Stimulated activated effector memory CD8-positive, alpha-beta T cell treated with anti-CD3 and anti-CD28 coated beads, Interleukin-12 subunit alpha, Interleukin-12 subunit beta, amount 100 ng/mL, for 72 hours (primary cell): ENCODE data around the gene SCO1.
"Not testable (repeated sequence)": the region's sequence is repeated elsewhere in the genome, so short reads cannot be mapped to it uniquely, and the experiment has no call there.

Experiments used
- ATAC-seq: fragments of 150-1000 bp; cut with Tn5 transposase; 2 replicates; pipeline ENCODE4 v1.10.0; 2021
- DNase-seq, 2 donors: peaks; one replicate each; pipeline ENCODE4 v3.0.0; 2021 to 2022; ENCODE audit warnings: low spot score in 2 of 2
- H3K27ac Mint-ChIP-seq: one replicate; pipeline ENCODE4 v1.8.0; 2022; ENCODE audit warnings: mild to moderate bottlenecking, mixed read lengths
- H3K36me3 Mint-ChIP-seq: one replicate; pipeline ENCODE4 v1.8.0; 2022; ENCODE audit warnings: mild to moderate bottlenecking, mixed read lengths
- H3K4me1 Mint-ChIP-seq: one replicate; pipeline ENCODE4 v1.8.0; 2022; ENCODE audit warnings: mixed read lengths
- H3K4me3 Mint-ChIP-seq: one replicate; pipeline ENCODE4 v1.8.0; 2022; ENCODE audit warnings: mild to moderate bottlenecking, mixed read lengths
- H3K9me3 Mint-ChIP-seq: one replicate; pipeline ENCODE4 v1.8.0; 2022; ENCODE audit warnings: mixed read lengths

The SCO1 gene

GRCh38 chr17:10695875-10696407, 1.4 kb downstream of the SCO1 start:
- Mint-ChIP-seq H3K36me3 (peaks cover 65% of the 10 kb centered on the region), H3K27ac (peak overlapping the region; percentile 94)

GRCh38 chr17:10687499-10687898, 9.8 kb downstream of the SCO1 start:
- no peak for DNase-seq
- H3K4me1 Mint-ChIP-seq: peaks cover 20% of the 10 kb centered on the region
- no peaks in the 10 kb centered on the region for H3K9me3 Mint-ChIP-seq
- ATAC-seq: peak; percentile 69
- no peak overlapping the region for H3K4me3 Mint-ChIP-seq
- peaks cover 100% of the 10 kb centered on the region for H3K36me3 Mint-ChIP-seq
- no peak overlapping the region for H3K27ac Mint-ChIP-seq

More at GRCh38 chr17:10695875-10696407, 1.4 kb downstream of the SCO1 start:
- not testable (repeated sequence) for DNase-seq, H3K9me3 Mint-ChIP-seq, ATAC-seq
- peak overlapping the region; percentile 84 for H3K4me3 Mint-ChIP-seq
- H3K4me1 Mint-ChIP-seq: peaks cover 35% of the 10 kb centered on the region

- Mint-ChIP-seq H3K36me3 (peaks cover 100% of the 10 kb centered on the region), H3K9me3 (no peaks in the 10 kb centered on the region), H3K4me1 (peaks cover 5% of the 10 kb centered on the region), H3K4me3 (no peak overlapping the region), H3K27ac (no peak overlapping the region)
- DNase-seq: no peak
- ATAC-seq: no peak
Measured at GRCh38 chr17:10683853-10684252, 13.5 kb downstream of the SCO1 start.

- H3K36me3 Mint-ChIP-seq: peaks cover 98% of the 10 kb centered on the region
- no peak overlapping the region for H3K4me3 Mint-ChIP-seq
- H3K9me3 Mint-ChIP-seq: no peaks in the 10 kb centered on the region
- ATAC-seq (no peak), DNase-seq (no peak)
- H3K4me1 Mint-ChIP-seq: no peaks in the 10 kb centered on the region
- no peak overlapping the region for H3K27ac Mint-ChIP-seq
Measured at GRCh38 chr17:10681866-10682446, 15.4 kb downstream of the SCO1 start.

- no peak overlapping the region for H3K27ac Mint-ChIP-seq
- ATAC-seq (no peak), DNase-seq (no peak)
- H3K4me1 Mint-ChIP-seq: no peaks in the 10 kb centered on the region
- peaks cover 54% of the 10 kb centered on the region for H3K36me3 Mint-ChIP-seq
- H3K4me3 Mint-ChIP-seq: no peak overlapping the region
- H3K9me3 Mint-ChIP-seq: no peaks in the 10 kb centered on the region
Measured at GRCh38 chr17:10674704-10675103, 22.6 kb downstream of the SCO1 start.

GRCh38 chr17:10673312-10673711, 24.0 kb downstream of the SCO1 start:
- no peaks in the 10 kb centered on the region for H3K4me1 Mint-ChIP-seq
- ATAC-seq: no peak
- DNase-seq: no peak
- H3K9me3 Mint-ChIP-seq: no peaks in the 10 kb centered on the region
- H3K36me3 Mint-ChIP-seq: peaks cover 40% of the 10 kb centered on the region
- H3K4me3 Mint-ChIP-seq: no peak overlapping the region
- H3K27ac Mint-ChIP-seq: no peak overlapping the region

GRCh38 chr17:10668775-10669174, 28.6 kb downstream of the SCO1 start:
- no peaks in the 10 kb centered on the region for H3K4me1 Mint-ChIP-seq
- no peak for DNase-seq
- no peaks in the 10 kb centered on the region for H3K9me3 Mint-ChIP-seq
- peaks cover 9% of the 10 kb centered on the region for H3K36me3 Mint-ChIP-seq
- H3K27ac Mint-ChIP-seq: no peak overlapping the region
- no peak for ATAC-seq
- H3K4me3 Mint-ChIP-seq: no peak overlapping the region

- ATAC-seq (no peak), DNase-seq (no peak)
- Mint-ChIP-seq H3K4me1 (no peaks in the 10 kb centered on the region), H3K9me3 (no peaks in the 10 kb centered on the region), H3K27ac (no peak overlapping the region), H3K4me3 (no peak overlapping the region), H3K36me3 (no peaks in the 10 kb centered on the region)
Measured at GRCh38 chr17:10666906-10667305, 30.4 kb downstream of the SCO1 start.

GRCh38 chr17:10664571-10664970, 32.8 kb downstream of the SCO1 start:
- no peaks in the 10 kb centered on the region for H3K9me3 Mint-ChIP-seq
- no peak overlapping the region for H3K4me3 Mint-ChIP-seq
- H3K36me3 Mint-ChIP-seq: no peaks in the 10 kb centered on the region
- ATAC-seq (no peak), DNase-seq (no peak)
- no peaks in the 10 kb centered on the region for H3K4me1 Mint-ChIP-seq
- no peak overlapping the region for H3K27ac Mint-ChIP-seq

GRCh38 chr17:10663231-10663630, 34.1 kb downstream of the SCO1 start:
- H3K4me1 Mint-ChIP-seq: no peaks in the 10 kb centered on the region
- H3K27ac Mint-ChIP-seq: no peak overlapping the region

GRCh38 chr17:10661437-10661836, 35.9 kb downstream of the SCO1 start:
- DNase-seq: no peak
- no peak overlapping the region for H3K27ac Mint-ChIP-seq

More at GRCh38 chr17:10663231-10663630, 34.1 kb downstream of the SCO1 start:
- Mint-ChIP-seq H3K4me3 (no peak overlapping the region), H3K9me3 (no peaks in the 10 kb centered on the region), H3K36me3 (no peaks in the 10 kb centered on the region)
- no peak for DNase-seq
- ATAC-seq: no peak

GRCh38 chr17:10657879-10658278, 39.5 kb downstream of the SCO1 start:
- ATAC-seq: no peak
- no peaks in the 10 kb centered on the region for H3K9me3 Mint-ChIP-seq
- no peaks in the 10 kb centered on the region for H3K36me3 Mint-ChIP-seq
- H3K27ac Mint-ChIP-seq: no peak overlapping the region
- no peak overlapping the region for H3K4me3 Mint-ChIP-seq
- H3K4me1 Mint-ChIP-seq: peaks cover 14% of the 10 kb centered on the region
- no peak for DNase-seq

More at GRCh38 chr17:10661437-10661836, 35.9 kb downstream of the SCO1 start:
- no peaks in the 10 kb centered on the region for H3K4me1 Mint-ChIP-seq
- no peak for ATAC-seq
- H3K4me3 Mint-ChIP-seq: no peak overlapping the region
- H3K36me3 Mint-ChIP-seq: no peaks in the 10 kb centered on the region
- H3K9me3 Mint-ChIP-seq: no peaks in the 10 kb centered on the region

GRCh38 chr17:10657148-10657547, 40.2 kb downstream of the SCO1 start, which contains the start of gene MYH3:
MYH3 (minus strand) TSS chr17:10657309; CDS start chr17:10655064, 2,245 bp downstream.
- H3K4me1 Mint-ChIP-seq: peaks cover 17% of the 10 kb centered on the region
- DNase-seq (no peak), ATAC-seq (no peak)
- H3K9me3 Mint-ChIP-seq: no peaks in the 10 kb centered on the region
- no peak within 1 kb of the TSS for H3K27ac Mint-ChIP-seq
- H3K4me3 Mint-ChIP-seq: no peak within 1 kb of the TSS
- H3K36me3 Mint-ChIP-seq: no peaks in the 10 kb centered on the region

GRCh38 chr17:10653987-10654386, 43.3 kb downstream of the SCO1 start:
- DNase-seq (no peak), ATAC-seq (no peak)
- Mint-ChIP-seq H3K36me3 (no peaks in the 10 kb centered on the region), H3K9me3 (no peaks in the 10 kb centered on the region), H3K4me1 (peaks cover 17% of the 10 kb centered on the region), H3K4me3 (no peak overlapping the region), H3K27ac (no peak overlapping the region)

GRCh38 chr17:10652984-10653659, 44.2 kb downstream of the SCO1 start:
- ATAC-seq (peak; percentile 43), DNase-seq (no peak)
- H3K27ac Mint-ChIP-seq: peak overlapping the region; percentile 58
- H3K4me3 Mint-ChIP-seq: no peak overlapping the region
- H3K9me3 Mint-ChIP-seq: no peaks in the 10 kb centered on the region
- H3K36me3 Mint-ChIP-seq: no peaks in the 10 kb centered on the region
- H3K4me1 Mint-ChIP-seq: peaks cover 17% of the 10 kb centered on the region

- Mint-ChIP-seq H3K36me3 (no peaks in the 10 kb centered on the region), H3K4me3 (no peak overlapping the region), H3K9me3 (no peaks in the 10 kb centered on the region), H3K27ac (no peak overlapping the region), H3K4me1 (peaks cover 17% of the 10 kb centered on the region)
- ATAC-seq: no peak
- no peak for DNase-seq
Measured at GRCh38 chr17:10651927-10652326, 45.4 kb downstream of the SCO1 start.
